A673 (cell line): Measurements from ENCODE around the gene MAML2.

Source experiments
- EZH2 ChIP-seq: fragments of 200-600 bp; sonication (generic); IDR thresholded peaks from 2 replicates; pipeline ENCODE4 v1.6.1; 2017; ENCODE audit warnings: borderline replicate concordance, low read depth, mild to moderate bottlenecking, mixed read lengths, antibody characterized with exemption, low read length; ENCODE audit not compliant: poor library complexity, severe bottlenecking
- TF ChIP-seq, protein P1 (sequence below): fragments of 300-800, 200-600 bp; sonication (generic); conservative IDR thresholded peaks from 2 replicates; pipeline ENCODE4 v1.5.1; 2017; ENCODE audit warnings: low read depth, mild to moderate bottlenecking, antibody characterized with exemption, low read length, moderate library complexity, mixed read lengths

DNA sequence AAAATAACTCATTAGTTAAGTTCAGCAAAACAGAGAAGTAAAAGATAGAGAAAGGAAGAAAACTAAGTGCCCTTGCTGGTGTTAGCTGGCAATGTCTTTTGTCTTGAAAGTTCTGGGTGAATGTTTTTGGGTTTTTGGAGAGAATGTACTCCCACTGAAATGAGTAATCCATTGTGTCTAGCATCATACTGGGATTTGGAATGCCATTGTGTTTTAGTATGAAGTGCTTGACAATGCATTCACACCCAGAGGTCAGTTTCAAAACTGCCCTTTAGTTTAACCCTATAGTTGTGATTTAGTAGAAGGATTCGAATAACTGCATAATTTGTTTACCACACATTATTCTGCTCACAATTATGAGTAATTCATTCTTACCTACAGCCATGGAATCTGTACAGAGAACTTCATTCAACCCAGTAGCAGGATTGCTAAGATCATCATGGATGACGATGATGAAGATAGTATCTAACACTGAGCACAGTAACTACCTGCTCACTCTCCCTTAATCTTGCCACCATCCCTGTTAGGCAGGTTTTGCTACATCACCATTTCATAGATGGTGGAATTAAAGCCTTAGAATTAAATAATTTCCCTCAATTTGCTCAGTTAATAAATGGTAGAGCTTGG lies 33.9 kb downstream of the MAML2 start:
- TF ChIP-seq, protein P1, sequence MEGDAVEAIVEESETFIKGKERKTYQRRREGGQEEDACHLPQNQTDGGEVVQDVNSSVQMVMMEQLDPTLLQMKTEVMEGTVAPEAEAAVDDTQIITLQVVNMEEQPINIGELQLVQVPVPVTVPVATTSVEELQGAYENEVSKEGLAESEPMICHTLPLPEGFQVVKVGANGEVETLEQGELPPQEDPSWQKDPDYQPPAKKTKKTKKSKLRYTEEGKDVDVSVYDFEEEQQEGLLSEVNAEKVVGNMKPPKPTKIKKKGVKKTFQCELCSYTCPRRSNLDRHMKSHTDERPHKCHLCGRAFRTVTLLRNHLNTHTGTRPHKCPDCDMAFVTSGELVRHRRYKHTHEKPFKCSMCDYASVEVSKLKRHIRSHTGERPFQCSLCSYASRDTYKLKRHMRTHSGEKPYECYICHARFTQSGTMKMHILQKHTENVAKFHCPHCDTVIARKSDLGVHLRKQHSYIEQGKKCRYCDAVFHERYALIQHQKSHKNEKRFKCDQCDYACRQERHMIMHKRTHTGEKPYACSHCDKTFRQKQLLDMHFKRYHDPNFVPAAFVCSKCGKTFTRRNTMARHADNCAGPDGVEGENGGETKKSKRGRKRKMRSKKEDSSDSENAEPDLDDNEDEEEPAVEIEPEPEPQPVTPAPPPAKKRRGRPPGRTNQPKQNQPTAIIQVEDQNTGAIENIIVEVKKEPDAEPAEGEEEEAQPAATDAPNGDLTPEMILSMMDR: no peak
- no peak for TF ChIP-seq EZH2
